HepG2 (cell line): Measurements from ENCODE around the gene INTS14. TPM values are rescaled to one million over a fixed set of nuclear protein-coding genes. Genes with fewer than 3 reads are reported as not detected.

Experiments
- ATRX ChIP-seq: sonication (generic); formaldehyde crosslinking; IDR thresholded peaks from 2 replicates; pipeline ENCODE4 v1.4.0; 2020; ENCODE audit warnings: missing genetic modification reagents, borderline replicate concordance
- BHLHE40 ChIP-seq: IDR thresholded peaks from 2 replicates; pipeline ENCODE4 v1.6.1; 2011; ENCODE audit warnings: low read length, improper control_type of control experiment
- CCAR2 ChIP-seq: fragments of 200-400 bp; formaldehyde crosslinking; optimal IDR thresholded peaks from 2 replicates; pipeline ENCODE3; 2018; ENCODE audit warnings: low read depth, mild to moderate bottlenecking, low read length, moderate library complexity
- HDAC2 ChIP-seq: sonication (generic); formaldehyde crosslinking; IDR thresholded peaks from 2 replicates; pipeline ENCODE4 v1.4.0; 2020; ENCODE audit warnings: missing genetic modification reagents
- NFIC ChIP-seq: IDR thresholded peaks from 2 replicates; pipeline ENCODE4 v1.6.1; 2012; ENCODE audit warnings: mild to moderate bottlenecking, low read length, inconsistent platforms
- NFRKB ChIP-seq: fragments of 450-650 bp; IDR thresholded peaks from 2 replicates; pipeline ENCODE4 v1.6.1; 2017
- NONO ChIP-seq, 2 experiments: fragments of 450-650 bp in 1 of 2; sonication (generic) in 1 of 2; formaldehyde crosslinking in 1 of 2; IDR thresholded peaks in 1 of 2; conservative IDR thresholded peaks in 1 of 2; 2 replicates each; pipeline versions ENCODE4 v1.6.1 to v1.8.0; 2017 to 2022; ENCODE audit warnings: mild to moderate bottlenecking in 1 of 2, missing genetic modification reagents in 1 of 2, moderate library complexity in 1 of 2
- SMC3 ChIP-seq: IDR thresholded peaks from 2 replicates; pipeline ENCODE4 v1.6.1; 2011; ENCODE audit warnings: low read length, improper control_type of control experiment
- SOX13 ChIP-seq, 3 experiments: fragments of 450-650 bp in 1 of 3; sonication (generic) in 1 of 3; formaldehyde crosslinking in 1 of 3; IDR thresholded peaks in 2 of 3; conservative IDR thresholded peaks in 1 of 3; 2 replicates each; pipeline versions ENCODE4 v1.5.0 to v1.6.1; 2016 to 2020; ENCODE audit warnings: antibody characterized with exemption in 1 of 3, mild to moderate bottlenecking in 1 of 3, missing compliant biosample characterization in 1 of 3, missing genetic modification reagents in 1 of 3, moderate library complexity in 1 of 3
- TMF1 ChIP-seq: sonication (generic); formaldehyde crosslinking; IDR thresholded peaks from 2 replicates; pipeline ENCODE4 v1.8.1; 2022; ENCODE audit warnings: low read depth, missing genetic modification reagents
- ZNF10 ChIP-seq: sonication (generic); formaldehyde crosslinking; IDR thresholded peaks from 2 replicates; pipeline ENCODE4 v1.4.0; 2020; ENCODE audit warnings: mild to moderate bottlenecking, low read depth, missing genetic modification reagents, borderline replicate concordance
- ZNF138 ChIP-seq: sonication (generic); formaldehyde crosslinking; IDR thresholded peaks from 2 replicates; pipeline ENCODE4 v1.5.0; 2020; ENCODE audit warnings: mild to moderate bottlenecking, low read depth, missing genetic modification reagents
- ZSCAN12 ChIP-seq: sonication (generic); formaldehyde crosslinking; IDR thresholded peaks from 2 replicates; pipeline ENCODE4 v1.9.0; 2021; ENCODE audit warnings: mild to moderate bottlenecking, missing genetic modification reagents
- polyA plus RNA-seq, 8 experiments: library from polyadenylated mRNA; depleted of rRNA in 3 of 8; stranded (reverse) in 7 of 8; unstranded in 1 of 8; fragments of >200 nt; fragmentation: Illumina TruSeq in 4 of 8; extraction: Trizol in 4 of 8; gene quantifications; 2 replicates each; pipeline versions ENCODE4 v1.2.1 to v1.2.3, GENCODE V29; 2011 to 2016; ENCODE audit warnings: low read depth in 4 of 8, missing spikeins in 1 of 8, mixed read lengths in 1 of 8; ENCODE audit not compliant: insufficient read depth in 1 of 8
- total RNA-seq, 5 experiments: library from RNA; depleted of rRNA; stranded (reverse); fragments of >200 nt; fragmentation: Illumina TruSeq; extraction: Trizol; gene quantifications; 2 replicates each; pipeline ENCODE4 v1.2.3, GENCODE V29; 2016; ENCODE audit warnings: low read depth in 1 of 5
- TF ChIP-seq, protein P1 (sequence below): sonication (generic); formaldehyde crosslinking; IDR thresholded peaks from 2 replicates; pipeline ENCODE4 v1.4.0; 2020; ENCODE audit warnings: missing genetic modification reagents
- TF ChIP-seq, protein P2 (sequence below): sonication (generic); formaldehyde crosslinking; IDR thresholded peaks from 2 replicates; pipeline ENCODE4 v1.4.0; 2020; ENCODE audit warnings: missing genetic modification reagents

INTS14 gene
- total and polyA plus RNA-seq, 2 of the 13 experiments (the other 11 are each of a cell fraction or from before 2014, with no cell fraction given) = 41.4 to 52.0 TPM

DNA sequence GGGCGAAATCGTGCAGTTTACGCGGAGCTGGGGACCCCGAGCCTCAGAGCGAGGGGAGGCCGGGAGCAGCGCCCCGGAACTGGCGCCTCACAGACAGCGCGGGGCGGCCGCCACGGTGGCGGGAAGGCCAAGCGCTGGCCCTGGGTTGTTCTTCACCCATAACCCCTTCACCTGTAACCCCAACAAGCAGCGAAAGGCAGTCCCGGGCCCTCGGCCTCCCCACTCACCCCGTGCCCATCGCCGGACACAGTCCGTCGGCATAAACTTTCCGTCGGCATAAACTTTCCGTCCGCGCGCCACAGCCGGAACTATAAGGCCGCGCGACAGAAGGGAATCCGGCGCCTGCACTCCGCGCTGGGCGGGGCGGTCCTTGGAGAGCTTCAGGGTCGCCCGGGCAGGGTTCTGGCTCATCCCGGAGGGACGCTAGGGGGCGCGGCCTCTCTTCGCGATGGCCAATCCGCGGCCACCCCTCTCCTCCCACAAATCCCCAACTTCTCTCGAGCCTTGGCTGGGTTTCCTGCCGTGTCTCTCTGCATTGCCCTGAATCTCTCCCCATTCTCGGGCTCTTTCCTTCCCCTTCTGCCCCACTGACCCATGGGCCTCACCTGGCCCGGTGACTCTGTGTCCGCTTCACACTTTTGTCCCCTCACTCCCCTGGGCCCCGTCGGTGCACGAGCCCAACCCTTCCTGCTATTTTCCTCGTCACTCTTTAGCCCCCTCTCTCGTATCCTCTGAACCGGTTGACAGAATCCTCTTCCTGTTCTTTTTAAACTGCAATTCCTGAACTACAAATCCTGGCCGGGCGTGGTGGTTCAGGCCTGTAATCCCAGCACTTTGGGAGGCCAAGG is at the start of gene INTS14 (continued):
- TF ChIP-seq ATRX (CRISPR knock-in tag) (0 out of 2 replicates have a peak, but pooled peaks have one; percentile 70), NONO (IDR thresholded peaks at IDR 0.05) (no peak), NONO (CRISPR knock-in tag; conservative IDR thresholded peaks at IDR 0.05) (peak; percentile 97), CCAR2 (peak; percentile 78), SMC3 (no peak), SOX13 (IDR thresholded peaks at IDR 0.05) (no peak), SOX13 (CRISPR knock-in tag; conservative IDR thresholded peaks at IDR 0.05 in 1 of 2, IDR thresholded peaks at IDR 0.05 in 1 of 2) (peak in 1 of 2 experiments; percentile 74; a peak in 2 of 4 replicates), ZNF138 (CRISPR knock-in tag) (peak; percentile 56; the same call in 1 of the 2 replicates), HDAC2 (peak; percentile 94), BHLHE40 (peak; percentile 60), ZSCAN12 (CRISPR knock-in tag) (no peak), NFRKB (no peak), NFIC (no peak), ZNF10 (CRISPR knock-in tag) (no peak), TMF1 (CRISPR knock-in tag) (0 out of 2 replicates have a peak, but pooled peaks have one; percentile 80)
- TF ChIP-seq, protein P1, sequence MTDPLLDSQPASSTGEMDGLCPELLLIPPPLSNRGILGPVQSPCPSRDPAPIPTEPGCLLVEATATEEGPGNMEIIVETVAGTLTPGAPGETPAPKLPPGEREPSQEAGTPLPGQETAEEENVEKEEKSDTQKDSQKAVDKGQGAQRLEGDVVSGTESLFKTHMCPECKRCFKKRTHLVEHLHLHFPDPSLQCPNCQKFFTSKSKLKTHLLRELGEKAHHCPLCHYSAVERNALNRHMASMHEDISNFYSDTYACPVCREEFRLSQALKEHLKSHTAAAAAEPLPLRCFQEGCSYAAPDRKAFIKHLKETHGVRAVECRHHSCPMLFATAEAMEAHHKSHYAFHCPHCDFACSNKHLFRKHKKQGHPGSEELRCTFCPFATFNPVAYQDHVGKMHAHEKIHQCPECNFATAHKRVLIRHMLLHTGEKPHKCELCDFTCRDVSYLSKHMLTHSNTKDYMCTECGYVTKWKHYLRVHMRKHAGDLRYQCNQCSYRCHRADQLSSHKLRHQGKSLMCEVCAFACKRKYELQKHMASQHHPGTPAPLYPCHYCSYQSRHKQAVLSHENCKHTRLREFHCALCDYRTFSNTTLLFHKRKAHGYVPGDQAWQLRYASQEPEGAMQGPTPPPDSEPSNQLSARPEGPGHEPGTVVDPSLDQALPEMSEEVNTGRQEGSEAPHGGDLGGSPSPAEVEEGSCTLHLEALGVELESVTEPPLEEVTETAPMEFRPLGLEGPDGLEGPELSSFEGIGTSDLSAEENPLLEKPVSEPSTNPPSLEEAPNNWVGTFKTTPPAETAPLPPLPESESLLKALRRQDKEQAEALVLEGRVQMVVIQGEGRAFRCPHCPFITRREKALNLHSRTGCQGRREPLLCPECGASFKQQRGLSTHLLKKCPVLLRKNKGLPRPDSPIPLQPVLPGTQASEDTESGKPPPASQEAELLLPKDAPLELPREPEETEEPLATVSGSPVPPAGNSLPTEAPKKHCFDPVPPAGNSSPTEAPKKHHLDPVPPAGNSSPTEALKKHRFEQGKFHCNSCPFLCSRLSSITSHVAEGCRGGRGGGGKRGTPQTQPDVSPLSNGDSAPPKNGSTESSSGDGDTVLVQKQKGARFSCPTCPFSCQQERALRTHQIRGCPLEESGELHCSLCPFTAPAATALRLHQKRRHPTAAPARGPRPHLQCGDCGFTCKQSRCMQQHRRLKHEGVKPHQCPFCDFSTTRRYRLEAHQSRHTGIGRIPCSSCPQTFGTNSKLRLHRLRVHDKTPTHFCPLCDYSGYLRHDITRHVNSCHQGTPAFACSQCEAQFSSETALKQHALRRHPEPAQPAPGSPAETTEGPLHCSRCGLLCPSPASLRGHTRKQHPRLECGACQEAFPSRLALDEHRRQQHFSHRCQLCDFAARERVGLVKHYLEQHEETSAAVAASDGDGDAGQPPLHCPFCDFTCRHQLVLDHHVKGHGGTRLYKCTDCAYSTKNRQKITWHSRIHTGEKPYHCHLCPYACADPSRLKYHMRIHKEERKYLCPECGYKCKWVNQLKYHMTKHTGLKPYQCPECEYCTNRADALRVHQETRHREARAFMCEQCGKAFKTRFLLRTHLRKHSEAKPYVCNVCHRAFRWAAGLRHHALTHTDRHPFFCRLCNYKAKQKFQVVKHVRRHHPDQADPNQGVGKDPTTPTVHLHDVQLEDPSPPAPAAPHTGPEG = peak; percentile 54; the same call in 1 of the 2 replicates
- TF ChIP-seq, protein P2, sequence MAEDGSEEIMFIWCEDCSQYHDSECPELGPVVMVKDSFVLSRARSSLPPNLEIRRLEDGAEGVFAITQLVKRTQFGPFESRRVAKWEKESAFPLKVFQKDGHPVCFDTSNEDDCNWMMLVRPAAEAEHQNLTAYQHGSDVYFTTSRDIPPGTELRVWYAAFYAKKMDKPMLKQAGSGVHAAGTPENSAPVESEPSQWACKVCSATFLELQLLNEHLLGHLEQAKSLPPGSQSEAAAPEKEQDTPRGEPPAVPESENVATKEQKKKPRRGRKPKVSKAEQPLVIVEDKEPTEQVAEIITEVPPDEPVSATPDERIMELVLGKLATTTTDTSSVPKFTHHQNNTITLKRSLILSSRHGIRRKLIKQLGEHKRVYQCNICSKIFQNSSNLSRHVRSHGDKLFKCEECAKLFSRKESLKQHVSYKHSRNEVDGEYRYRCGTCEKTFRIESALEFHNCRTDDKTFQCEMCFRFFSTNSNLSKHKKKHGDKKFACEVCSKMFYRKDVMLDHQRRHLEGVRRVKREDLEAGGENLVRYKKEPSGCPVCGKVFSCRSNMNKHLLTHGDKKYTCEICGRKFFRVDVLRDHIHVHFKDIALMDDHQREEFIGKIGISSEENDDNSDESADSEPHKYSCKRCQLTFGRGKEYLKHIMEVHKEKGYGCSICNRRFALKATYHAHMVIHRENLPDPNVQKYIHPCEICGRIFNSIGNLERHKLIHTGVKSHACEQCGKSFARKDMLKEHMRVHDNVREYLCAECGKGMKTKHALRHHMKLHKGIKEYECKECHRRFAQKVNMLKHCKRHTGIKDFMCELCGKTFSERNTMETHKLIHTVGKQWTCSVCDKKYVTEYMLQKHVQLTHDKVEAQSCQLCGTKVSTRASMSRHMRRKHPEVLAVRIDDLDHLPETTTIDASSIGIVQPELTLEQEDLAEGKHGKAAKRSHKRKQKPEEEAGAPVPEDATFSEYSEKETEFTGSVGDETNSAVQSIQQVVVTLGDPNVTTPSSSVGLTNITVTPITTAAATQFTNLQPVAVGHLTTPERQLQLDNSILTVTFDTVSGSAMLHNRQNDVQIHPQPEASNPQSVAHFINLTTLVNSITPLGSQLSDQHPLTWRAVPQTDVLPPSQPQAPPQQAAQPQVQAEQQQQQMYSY (CRISPR knock-in tag) = no peak
